SK-N-SH (cell line): Measurements from ENCODE around the gene RDX.

Source experiments
- CTCF ChIP-seq: fragments of 200-600 bp; sonication (generic); IDR thresholded peaks from 2 replicates; pipeline ENCODE4 v1.6.1; 2017; ENCODE audit warnings: antibody characterized with exemption, mild to moderate bottlenecking, moderate library complexity
- GABPA ChIP-seq: IDR thresholded peaks from 2 replicates; pipeline ENCODE4 v1.4.0; 2012; ENCODE audit warnings: low read depth, mild to moderate bottlenecking
- MXI1 ChIP-seq: IDR thresholded peaks from 2 replicates; pipeline ENCODE4 v1.6.1; 2012; ENCODE audit warnings: mild to moderate bottlenecking, low read depth, low read length, improper control_type of control experiment
- NRF1 ChIP-seq: IDR thresholded peaks from 2 replicates; pipeline ENCODE4 v1.6.1; 2012; ENCODE audit warnings: low read depth, mild to moderate bottlenecking, low read length
- REST ChIP-seq: IDR thresholded peaks from 2 replicates; pipeline ENCODE4 v1.6.1; 2012; ENCODE audit warnings: mild to moderate bottlenecking, low read depth, low read length, moderate library complexity
- YY1 ChIP-seq: IDR thresholded peaks from 2 replicates; pipeline ENCODE4 v1.4.0; 2012; ENCODE audit warnings: low read depth, mild to moderate bottlenecking

- no peak for TF ChIP-seq NRF1
- TF ChIP-seq REST = no peak
- no peak for TF ChIP-seq CTCF
- no peak for TF ChIP-seq GABPA
- TF ChIP-seq YY1 = no peak
- no peak for TF ChIP-seq MXI1
Observed at GRCh38 chr11:110283862-110284261, 12.6 kb downstream of the RDX start.
